HG03565 (cell line): ENCODE data around the gene DEGS2.
"Not testable (repeated sequence)": the region's sequence is repeated elsewhere in the genome, so short reads cannot be mapped to it uniquely, and the experiment has no call there.

Source experiments
- ATAC-seq: cut with Tn5 transposase; IDR thresholded peaks from one replicate; pipeline ENCODE4 v1.9.1; 2021; ENCODE audit warnings: mild to moderate bottlenecking, moderate library complexity; ENCODE audit not compliant: unreplicated experiment

Gene DEGS2

GRCh38 chr14:100180671-100181070 is 21.2 kb upstream of the DEGS2 start:
- ATAC-seq, result not testable (repeated sequence)

DNA sequence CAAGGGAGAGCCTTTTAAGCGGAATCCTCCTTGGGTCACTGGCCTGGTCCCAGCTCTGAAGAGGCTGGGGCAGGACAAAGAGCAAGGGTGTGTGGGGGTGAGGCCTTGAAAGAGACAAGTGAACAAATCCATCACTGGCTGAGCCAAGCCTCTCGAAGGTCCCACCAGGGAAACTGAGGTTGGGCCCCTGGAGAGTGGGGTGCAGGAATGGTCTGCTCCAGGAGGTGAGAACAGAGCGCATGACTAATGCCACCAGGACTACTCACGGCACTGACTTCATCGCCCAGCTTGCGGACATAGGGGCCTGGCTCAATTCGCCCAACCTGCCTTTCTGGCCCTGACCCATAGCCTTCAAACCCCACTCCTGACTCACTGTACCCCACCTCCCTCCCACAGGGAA is 19.2 kb upstream of the DEGS2 start:
- no peak for ATAC-seq

DNA sequence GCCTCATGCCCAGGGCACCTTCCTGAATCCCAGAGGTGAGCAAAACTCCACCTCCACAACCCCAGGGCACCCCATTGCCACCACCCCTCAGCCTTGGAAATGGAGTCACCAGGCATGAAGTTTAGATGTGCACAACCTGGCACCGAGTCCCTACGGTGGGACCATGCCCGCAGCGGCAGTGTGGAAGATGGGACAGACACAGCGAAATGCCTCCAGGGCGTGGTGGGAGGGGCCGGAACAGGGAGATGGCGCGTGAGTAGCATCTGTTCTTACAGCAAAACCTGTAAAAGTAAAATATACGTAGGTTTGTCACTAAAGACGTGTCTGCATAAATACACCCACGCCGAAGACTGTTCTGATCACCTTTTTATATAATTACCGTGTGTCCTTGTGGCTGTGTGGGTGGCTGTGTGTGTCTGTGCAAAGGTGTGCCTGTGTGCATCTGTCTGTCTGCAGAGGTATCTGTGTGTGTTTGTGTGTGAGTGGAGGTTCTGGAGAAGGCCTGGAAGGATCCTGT is 17.4 kb upstream of the DEGS2 start:
- no peak for ATAC-seq

GRCh38 chr14:100173353-100173752 is 13.9 kb upstream of the DEGS2 start:
- no peak for ATAC-seq

- no peak for ATAC-seq
Observed at GRCh38 chr14:100172811-100173210, 13.4 kb upstream of the DEGS2 start.

DNA sequence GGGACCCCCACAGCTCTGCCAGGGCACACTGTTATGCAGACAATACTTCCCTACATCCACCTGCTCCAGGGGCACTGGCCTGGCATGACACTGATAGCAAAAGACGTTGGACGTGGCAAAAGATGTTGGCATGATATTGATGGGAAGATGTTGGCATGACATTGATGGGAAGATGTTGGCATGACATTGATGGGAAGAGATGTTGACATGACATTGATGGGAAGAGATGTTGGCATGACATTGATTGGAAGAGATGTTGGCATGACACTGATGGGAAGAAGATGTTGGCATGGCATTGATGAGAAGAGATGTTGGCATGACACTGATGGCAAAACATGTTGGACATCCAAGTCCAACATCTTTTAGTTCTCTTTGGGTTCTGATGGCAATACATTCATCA is 11.4 kb upstream of the DEGS2 start:
- ATAC-seq, result no peak

GRCh38 chr14:100168506-100168905 is 9.1 kb upstream of the DEGS2 start:
- ATAC-seq, result no peak

GRCh38 chr14:100165831-100166440 is 6.5 kb upstream of the DEGS2 start:
- no peak for ATAC-seq

GRCh38 chr14:100165376-100165775 is 5.9 kb upstream of the DEGS2 start:
- ATAC-seq, result no peak

- no peak for ATAC-seq
Observed at GRCh38 chr14:100160534-100160916, 1.1 kb upstream of the DEGS2 start.

DNA sequence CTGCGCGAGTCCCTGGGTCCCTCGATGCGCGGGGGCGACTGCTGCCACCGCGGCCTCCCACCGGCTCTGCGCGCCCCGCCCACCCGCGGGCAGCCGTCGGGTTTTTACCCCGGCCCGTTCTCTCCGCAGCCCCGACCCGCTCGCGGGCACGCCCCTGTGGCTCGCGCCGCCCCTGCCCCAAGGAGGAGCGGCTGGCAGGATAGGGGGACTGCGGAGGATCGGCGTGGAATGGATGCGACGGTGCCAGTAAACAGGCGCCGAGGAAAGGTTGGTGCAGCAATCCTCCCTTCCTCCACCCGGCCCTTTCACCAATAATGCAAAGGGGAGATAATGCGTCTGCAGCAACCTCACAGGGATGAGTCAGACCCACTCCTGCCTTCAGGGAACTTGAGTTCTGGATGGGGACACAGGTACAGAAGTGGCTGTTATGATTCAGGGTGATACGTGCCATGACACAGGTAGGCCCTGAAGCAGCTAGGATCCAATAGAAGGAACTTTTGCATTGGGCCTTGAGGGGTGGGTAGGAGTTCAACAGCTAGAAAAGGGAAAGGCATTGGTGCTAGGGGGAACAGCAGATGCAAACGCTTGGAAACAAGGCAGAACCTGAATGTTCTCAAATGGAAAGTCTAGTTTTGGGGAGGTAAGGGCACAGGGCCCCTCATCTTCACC is 554 bp upstream of the DEGS2 start:
- ATAC-seq, result no peak

- ATAC-seq, result no peak
Observed at GRCh38 chr14:100158566-100159093, 815 bp downstream of the DEGS2 start.

DNA sequence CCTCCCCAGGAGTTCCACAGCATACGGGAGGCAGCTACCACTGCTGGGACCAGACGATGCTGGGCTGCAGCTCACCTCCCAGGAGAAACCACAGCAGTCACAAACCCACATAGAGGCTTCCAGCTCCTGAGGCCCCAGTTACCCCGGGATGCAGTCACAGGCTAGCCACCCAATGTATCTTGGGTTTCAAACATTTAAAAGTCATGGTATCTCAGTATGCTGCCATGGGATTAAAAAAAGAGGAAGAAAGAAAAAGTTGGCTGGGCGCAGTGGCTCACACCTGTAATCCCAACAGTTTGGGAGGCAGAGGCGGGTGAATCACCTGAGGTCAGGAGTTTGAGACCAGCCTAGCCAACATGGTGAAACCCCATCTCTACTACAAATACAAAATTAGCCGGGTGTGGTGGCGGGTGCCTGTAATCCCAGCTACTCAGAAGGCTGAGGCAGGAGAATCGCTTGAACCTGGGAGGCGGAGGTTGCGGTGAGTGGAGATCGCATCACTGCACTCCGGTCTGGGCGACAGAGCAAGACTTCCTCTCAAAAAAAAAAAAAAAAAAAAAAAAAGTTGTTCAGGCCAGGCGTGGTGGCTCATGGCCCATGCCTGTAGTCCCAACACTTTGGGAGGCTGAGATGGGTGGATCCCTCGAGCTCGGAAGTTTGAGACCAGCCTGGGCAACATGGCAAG is 1.8 kb downstream of the DEGS2 start:
- not testable (repeated sequence) for ATAC-seq

DNA sequence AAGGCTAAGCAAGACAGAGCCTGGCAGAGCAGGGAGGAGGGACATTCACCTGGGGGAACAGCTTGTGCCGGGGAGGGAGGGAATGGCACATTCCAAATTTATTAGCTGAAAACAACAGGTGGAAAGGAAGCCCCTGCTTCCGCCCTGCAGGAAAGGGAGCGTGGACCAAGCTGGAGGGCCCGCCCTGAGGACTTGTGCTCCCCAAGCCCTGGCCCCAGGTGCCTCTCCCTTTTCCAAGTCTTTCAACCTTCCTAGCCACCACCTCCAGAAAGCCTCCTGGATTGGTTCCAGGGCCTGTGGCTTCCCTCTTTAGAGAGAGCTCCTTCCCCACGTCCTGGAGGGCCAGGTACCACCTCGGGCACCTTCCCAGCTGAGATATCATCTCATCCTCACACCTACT is 2.7 kb downstream of the DEGS2 start:
- no peak for ATAC-seq

DNA sequence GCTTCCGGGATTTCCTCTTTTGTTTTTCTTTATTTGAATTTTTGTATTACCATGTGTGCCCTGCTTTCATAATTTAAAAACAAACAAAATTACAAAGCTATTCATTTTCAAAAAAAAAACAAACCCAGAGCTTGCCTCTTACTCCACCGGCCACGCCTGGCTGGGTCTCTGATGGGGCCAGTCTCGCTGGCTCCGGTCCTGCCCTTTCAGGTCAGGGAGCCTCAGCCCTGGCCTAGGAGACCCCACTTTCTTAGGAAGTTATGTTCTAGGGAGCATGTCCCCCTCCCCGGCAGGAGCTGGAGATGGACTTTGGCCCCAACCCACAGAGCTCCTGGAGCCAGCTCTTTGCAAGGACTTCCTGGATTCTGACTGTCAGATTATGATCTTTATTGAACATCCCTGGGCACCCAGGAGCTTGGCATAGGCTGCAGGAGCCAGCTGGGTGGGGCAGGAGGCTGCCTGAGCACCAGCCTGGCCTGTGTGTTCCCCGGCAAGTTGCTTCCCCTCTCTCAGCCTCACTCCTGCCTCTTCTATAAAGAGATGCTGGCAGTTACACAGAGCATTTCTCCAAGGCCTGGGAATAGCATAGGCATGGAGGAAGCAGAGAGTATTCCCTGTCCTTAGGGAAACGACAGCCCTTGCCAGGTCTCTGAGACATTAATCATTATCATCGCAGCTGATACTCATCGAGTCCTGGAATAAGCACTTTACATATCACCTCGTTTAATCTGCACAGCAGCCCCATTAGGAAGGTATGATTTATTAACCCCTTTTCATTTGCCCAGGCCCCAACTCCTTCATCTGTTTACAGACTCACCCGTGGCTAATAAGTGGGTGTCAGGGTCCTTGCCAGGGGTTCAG is 3.5 kb downstream of the DEGS2 start:
- no peak for ATAC-seq

GRCh38 chr14:100155049-100155621 is 4.3 kb downstream of the DEGS2 start:
- ATAC-seq, result no peak

DNA sequence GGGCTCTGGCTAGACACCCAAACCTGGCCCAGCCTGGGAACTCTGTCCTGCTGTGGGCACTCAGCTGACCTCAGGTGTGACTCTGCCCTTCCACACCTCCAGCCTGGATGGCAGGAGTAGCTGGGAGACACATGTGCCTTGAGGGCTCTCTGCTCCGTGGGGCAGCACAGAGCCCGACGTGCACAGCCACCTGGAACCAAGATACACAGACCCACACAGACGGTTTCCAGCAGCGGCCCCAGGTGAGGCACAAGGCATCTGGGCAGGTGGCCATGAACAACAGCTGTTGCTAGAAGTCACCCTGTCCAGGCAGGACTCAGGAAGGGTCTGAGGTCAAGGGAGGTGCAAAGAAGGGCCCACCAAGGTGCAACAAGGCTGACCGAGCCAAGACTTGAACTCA is 5.9 kb downstream of the DEGS2 start:
- ATAC-seq, result no peak

GRCh38 chr14:100152091-100152490 is 7.4 kb downstream of the DEGS2 start:
- no peak for ATAC-seq

GRCh38 chr14:100150932-100151587 is 8.4 kb downstream of the DEGS2 start:
- ATAC-seq, result no peak
